GM15510 (cell line): Measurements from ENCODE around the gene SCD.

Source experiments
- POLR2A ChIP-seq: IDR thresholded peaks from 3 replicates; pipeline ENCODE4 v1.6.1; 2011; ENCODE audit warnings: borderline replicate concordance; ENCODE audit not compliant: insufficient read length; ENCODE audit errors: extremely low read depth

SCD gene

DNA sequence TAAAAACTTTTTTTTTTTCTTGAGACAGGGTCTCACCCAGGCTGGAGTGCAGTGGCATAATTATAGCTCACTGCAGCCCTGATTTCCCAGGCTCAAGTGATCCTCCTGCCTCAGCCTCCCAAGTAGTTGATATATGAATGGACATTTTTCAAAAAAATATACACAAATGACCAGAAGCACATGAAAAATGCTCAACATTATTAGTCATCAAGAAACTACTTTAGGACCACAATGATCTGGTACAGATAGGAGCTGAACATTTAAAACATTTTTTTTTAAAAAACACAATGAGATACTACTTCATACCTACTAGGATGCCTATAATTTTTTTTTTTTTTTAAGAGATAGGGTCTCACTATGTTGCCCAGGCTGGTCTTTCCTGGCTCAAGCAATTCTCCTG lies 21.7 kb downstream of the SCD start:
- no peak for TF ChIP-seq POLR2A

DNA sequence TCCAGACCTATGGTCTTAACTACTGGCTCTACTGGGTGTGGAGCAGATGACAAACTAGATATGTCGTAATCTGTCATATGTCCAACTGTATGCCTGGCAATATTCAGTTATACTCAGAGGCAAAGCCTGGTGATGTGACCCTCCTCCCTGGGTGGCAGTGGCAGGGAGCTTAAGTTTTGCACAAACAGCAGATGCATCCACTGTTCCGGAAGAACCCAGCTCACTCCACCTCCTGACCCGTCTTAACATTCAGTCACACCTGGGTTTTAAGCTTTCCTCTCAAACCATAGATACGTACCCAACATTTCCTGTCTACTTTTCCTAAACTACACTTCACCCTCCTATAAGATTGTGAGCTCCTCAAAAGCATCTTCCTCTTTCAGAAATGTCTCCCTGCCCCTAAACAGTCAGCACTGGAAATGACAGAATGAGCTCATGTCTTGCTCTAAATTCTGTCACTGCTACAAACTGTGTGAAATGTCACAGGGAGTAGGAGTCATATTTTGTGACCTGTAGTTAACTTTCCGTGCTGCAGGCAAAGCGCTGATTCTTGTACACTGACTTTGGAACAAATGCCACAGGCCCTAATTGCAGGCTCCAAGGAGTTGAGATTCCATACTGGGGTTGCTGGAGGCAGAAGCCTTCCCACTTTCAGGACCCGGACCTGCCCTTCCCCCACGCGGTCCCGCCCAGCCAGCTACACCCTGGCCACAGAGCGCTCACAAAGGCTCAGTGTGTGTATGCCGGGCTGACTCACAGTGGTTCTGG lies 23.9 kb downstream of the SCD start:
- TF ChIP-seq POLR2A = no peak

GRCh38 chr10:100371482-100372027 lies 24.5 kb downstream of the SCD start:
- TF ChIP-seq POLR2A = no peak

- no peak for TF ChIP-seq POLR2A
Measured at GRCh38 chr10:100372415-100373297, 25.6 kb downstream of the SCD start.

DNA sequence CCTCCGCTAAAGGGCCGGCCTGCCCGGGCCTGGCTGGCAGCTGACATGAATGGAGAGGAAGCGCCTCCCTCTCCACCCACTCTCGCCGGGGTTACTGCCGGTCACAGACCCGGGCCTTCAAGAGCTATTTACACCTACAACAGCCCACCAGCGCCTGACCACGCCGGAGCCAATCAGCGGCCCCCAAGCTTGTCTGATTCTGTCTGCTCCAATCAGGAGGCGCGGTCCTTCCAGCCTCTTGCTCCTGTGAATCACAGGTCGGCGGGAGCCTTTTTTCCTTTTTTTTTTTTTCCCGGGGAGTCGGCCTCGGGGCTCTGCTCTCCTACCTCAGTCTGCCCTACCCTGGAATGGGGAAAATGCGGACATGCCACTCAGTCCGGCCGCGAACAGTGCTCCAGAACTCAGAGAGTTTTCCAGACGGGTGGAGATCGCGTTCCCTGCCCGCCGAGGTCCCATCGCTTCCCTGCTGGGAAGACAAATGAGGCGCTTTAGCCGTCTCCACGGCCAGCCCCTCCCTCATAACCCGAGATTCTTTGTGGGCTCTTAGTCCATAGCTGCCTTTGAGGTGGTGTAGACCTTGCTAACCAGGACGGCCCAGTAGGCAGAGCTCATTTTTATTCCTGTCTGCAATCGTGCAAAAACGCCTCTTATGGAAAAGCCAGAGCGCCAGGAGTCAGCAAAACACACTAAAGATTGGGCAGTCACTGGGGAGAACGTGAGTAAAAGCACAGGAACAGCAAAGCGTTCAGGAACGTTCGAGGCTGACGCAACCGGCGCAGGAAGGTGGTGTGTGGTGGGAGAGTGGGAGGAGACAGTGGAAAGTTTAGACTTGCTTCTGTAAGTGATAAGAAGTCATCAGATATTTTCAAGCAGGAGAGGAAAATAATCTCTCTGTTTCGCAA lies 26.5 kb downstream of the SCD start:
- TF ChIP-seq POLR2A = peak; percentile 79

GRCh38 chr10:100374200-100374655 lies 27.2 kb downstream of the SCD start:
- TF ChIP-seq POLR2A = no peak

- no peak for TF ChIP-seq POLR2A
Measured at GRCh38 chr10:100377830-100378229, 30.8 kb downstream of the SCD start.

- TF ChIP-seq POLR2A = no peak
Measured at GRCh38 chr10:100380400-100380799, 33.4 kb downstream of the SCD start.

DNA sequence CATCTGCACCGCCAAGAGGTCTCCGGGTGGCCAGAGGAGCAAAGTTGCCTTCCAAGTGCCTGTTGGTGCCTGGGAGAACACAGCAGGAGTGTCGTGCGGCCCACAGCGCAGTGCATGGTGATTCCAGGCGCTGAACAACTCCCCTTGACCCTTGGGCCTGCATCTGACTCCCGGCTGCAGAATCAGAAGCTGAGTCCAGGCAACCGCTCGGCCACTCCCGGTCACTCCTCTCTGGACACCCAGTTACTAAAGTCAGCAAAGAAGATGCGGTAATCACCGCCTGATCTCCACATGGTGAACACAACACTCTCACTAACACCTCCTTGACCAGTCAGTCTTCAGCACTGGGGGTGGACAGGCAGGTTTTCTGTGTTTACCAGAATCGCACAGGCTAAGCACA lies 35.5 kb downstream of the SCD start:
- TF ChIP-seq POLR2A = no peak

DNA sequence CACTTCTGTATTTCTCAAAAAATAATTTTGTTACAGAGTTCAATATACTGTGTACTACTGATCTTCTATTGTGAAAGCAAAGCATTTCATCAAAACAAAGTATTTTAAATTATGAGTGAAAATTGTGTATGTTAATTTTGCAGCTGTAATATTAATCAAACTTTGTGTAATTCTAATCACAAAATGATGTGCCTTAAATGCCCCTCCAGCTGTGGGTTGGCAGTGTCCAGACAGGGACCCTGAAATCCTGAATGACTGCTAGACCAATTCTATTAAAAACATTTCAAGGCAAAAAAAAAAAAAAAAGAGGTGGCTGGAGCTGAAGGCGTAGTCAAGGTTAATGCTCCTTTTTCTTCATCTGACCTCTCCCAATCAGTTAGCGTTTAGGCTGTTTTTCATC lies 36.2 kb downstream of the SCD start:
- no peak for TF ChIP-seq POLR2A

GRCh38 chr10:100391163-100392002 lies 44.4 kb downstream of the SCD start:
- no peak for TF ChIP-seq POLR2A

GRCh38 chr10:100392686-100393003 lies 45.6 kb downstream of the SCD start:
- no peak for TF ChIP-seq POLR2A

- no peak for TF ChIP-seq POLR2A
Measured at GRCh38 chr10:100395626-100396025, 48.6 kb downstream of the SCD start.

GRCh38 chr10:100396605-100397004 lies 49.6 kb downstream of the SCD start:
- TF ChIP-seq POLR2A = no peak
